ENCODE results near the gene CCBE1.

CCBE1 gene

DNA sequence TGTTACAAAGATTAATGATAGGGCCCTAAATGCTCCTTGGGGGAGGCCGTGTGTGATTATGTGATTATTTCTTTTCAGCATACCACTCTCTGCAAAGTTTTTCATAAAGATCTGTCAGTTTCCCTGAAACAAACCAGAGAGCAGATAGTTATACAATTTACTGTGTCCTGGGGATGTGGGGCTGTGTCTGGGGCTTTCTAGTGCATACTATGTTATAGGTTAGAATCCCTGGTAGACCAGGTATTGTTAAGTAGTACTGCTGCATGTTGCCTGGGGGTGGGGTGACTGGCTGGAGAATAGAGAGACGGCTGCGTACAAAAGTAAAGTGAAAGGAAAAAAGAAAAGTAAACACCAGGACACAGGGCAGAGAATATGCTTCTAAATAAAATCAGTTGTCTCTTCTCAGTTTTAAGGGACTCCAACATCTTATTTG lies 3.3 kb upstream of the CCBE1 start:
- Histone ChIP-seq H3K27me3 (ENCODE audit: control insufficient read depth, insufficient read depth, low read length) (peaks cover 15% of the 10 kb centered on the region; the same call in 1 of the 2 replicates), H3K4me1 (ENCODE audit: control insufficient read depth, insufficient read depth, low read length) (peaks cover 3% of the 10 kb centered on the region; the same call in 1 of the 2 replicates), H3K27ac (ENCODE audit: low read length) (no peak overlapping the region), H3K9me3 (ENCODE audit: control insufficient read depth, insufficient read depth, low read length) (no peaks in the 10 kb centered on the region), H3K4me3 (ENCODE audit: low read length) (no peak overlapping the region), H3K36me3 (ENCODE audit: control insufficient read depth, insufficient read depth, low read length) (no peaks in the 10 kb centered on the region)
- WGBS (ENCODE audit: insufficient coverage, insufficient read length), result no CpG with 5 or more reads among the region's 3 CpGs
- DNase-seq (ENCODE audit: low read depth, low spot score), result no peak

DNA sequence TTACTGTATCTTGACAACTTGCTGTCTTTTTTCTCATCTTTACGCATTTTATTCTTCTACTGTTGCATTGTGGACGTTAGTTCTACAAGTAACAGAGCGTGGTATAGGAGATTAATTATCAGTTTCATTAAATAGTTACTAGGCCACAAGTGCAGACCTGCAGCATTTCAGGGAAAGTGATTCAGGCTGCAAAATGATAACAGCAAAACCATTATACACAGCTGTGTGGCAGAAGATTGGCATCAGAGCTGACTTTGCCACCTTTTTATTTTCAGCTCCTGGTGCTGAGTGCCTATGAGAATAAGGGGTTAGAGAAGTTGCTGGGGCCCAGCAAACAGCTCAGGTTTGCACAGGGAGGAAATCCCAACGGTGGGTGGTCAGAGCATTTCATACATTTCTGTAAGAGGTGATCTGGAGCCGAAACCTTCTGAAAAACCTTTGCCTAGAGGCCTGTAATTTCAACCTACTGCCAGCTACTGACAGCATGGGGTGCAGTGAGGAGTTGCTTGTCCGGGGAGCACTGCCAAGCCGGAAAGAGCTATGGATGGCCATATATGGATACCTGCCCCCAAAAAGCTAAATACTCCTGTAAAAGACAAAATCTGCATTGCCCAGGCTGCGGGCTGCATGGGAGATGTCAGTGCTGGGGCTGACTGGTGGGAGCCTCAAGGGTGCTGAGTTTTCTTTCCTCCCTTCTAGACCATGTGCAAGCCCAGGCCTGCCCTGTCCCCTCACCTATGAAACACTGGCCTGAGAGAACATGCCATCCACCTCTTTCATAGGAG lies 2.7 kb upstream of the CCBE1 start:
- H3K27me3 ChIP-seq (ENCODE audit: control insufficient read depth, insufficient read depth, low read length), result peaks cover 21% of the 10 kb centered on the region; the same call in 1 of the 2 replicates
- no CpG with 5 or more reads among the region's 8 CpGs for WGBS (ENCODE audit: insufficient coverage, insufficient read length)
- no peaks in the 10 kb centered on the region for H3K36me3 ChIP-seq (ENCODE audit: control insufficient read depth, insufficient read depth, low read length)
- H3K4me3 ChIP-seq (ENCODE audit: low read length), result no peak overlapping the region
- H3K27ac ChIP-seq (ENCODE audit: low read length), result no peak overlapping the region
- DNase-seq (ENCODE audit: low read depth, low spot score), result no peak
- H3K4me1 ChIP-seq (ENCODE audit: control insufficient read depth, insufficient read depth, low read length), result peaks cover 5% of the 10 kb centered on the region; the same call in 1 of the 2 replicates
- no peaks in the 10 kb centered on the region for H3K9me3 ChIP-seq (ENCODE audit: control insufficient read depth, insufficient read depth, low read length)

DNA sequence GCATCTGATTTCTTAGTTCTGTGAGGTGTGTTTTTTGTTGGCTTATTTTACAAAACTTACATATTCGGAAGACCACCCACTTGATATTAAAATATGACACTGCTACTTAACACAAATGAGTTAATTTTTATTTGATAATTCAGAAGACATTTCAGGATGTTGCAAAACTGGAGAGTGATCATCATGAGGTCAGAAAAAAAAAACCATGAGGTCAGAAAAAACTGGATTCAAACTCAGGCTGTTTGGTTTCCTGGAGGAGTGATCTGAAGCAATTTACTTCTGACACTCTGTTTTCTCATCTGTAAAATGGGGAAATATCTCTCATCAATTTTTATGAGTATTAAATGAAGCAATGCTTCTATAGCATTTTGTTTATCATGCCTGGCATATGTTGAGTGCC lies 1.8 kb upstream of the CCBE1 start:
- Histone ChIP-seq H3K27ac (ENCODE audit: low read length) (no peak overlapping the region), H3K4me1 (ENCODE audit: control insufficient read depth, insufficient read depth, low read length) (peaks cover 5% of the 10 kb centered on the region; the same call in 1 of the 2 replicates), H3K27me3 (ENCODE audit: control insufficient read depth, insufficient read depth, low read length) (peaks cover 25% of the 10 kb centered on the region; the same call in 1 of the 2 replicates), H3K4me3 (ENCODE audit: low read length) (no peak overlapping the region), H3K9me3 (ENCODE audit: control insufficient read depth, insufficient read depth, low read length) (no peaks in the 10 kb centered on the region), H3K36me3 (ENCODE audit: control insufficient read depth, insufficient read depth, low read length) (no peaks in the 10 kb centered on the region)
- no peak for DNase-seq (ENCODE audit: low read depth, low spot score)
- WGBS (ENCODE audit: insufficient coverage, insufficient read length), result no CpG with 5 or more reads among the region's 1 CpG

DNA sequence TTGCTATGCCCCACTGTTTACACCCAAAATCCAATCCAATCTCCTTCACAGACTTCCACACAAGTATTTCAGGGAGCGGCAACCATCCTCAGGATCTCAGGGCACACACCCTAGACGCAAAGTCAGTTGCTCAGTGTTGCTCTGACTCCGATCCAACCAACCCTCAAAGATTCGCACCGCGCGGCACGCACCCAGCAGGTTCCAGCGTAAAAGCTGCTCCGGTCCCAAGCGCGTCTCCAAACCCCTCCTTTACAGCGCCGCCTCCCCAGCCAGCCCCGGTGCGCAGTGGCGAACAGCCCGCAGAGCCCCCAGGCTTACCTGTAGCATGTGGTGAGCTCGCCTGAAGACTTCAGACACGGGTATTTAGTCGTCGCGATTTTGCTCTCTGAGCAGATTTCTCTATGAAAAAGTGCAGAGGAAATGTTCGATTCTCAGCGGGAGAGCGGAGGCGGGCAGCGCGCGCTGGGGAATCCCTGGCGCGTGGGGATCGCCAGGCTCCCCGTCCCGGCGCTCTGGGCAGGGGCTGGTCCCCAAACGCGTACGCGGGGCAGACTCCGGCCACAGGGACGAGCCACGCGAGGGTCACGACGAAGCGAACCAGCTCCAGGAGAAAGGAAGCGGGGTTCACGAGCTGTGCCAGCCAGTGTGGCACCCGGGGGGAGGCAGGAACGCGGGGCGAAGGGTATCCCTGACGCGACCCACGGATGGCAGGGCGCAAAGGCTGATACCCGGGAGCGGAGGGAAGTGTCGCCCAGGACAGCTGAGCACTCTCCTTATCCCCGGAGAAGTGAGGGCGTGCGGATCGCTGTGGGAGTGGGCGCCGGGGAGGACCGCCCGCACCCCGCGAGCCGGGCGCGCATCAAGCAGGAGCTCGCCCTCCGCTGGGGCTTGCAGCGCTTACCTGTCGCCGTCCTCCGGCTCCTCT lies 650 bp downstream of the CCBE1 start:
- Histone ChIP-seq H3K27ac (ENCODE audit: low read length) (no peak overlapping the region), H3K4me1 (ENCODE audit: control insufficient read depth, insufficient read depth, low read length) (peaks cover 5% of the 10 kb centered on the region; the same call in 1 of the 2 replicates), H3K4me3 (ENCODE audit: low read length) (peak overlapping the region; percentile 44; the same call in 1 of the 2 replicates), H3K27me3 (ENCODE audit: control insufficient read depth, insufficient read depth, low read length) (peaks cover 25% of the 10 kb centered on the region; the same call in 1 of the 2 replicates), H3K9me3 (ENCODE audit: control insufficient read depth, insufficient read depth, low read length) (no peaks in the 10 kb centered on the region), H3K36me3 (ENCODE audit: control insufficient read depth, insufficient read depth, low read length) (no peaks in the 10 kb centered on the region)
- no CpG with 5 or more reads among the region's 79 CpGs for WGBS (ENCODE audit: insufficient coverage, insufficient read length)
- no peak for DNase-seq (ENCODE audit: low read depth, low spot score)

DNA sequence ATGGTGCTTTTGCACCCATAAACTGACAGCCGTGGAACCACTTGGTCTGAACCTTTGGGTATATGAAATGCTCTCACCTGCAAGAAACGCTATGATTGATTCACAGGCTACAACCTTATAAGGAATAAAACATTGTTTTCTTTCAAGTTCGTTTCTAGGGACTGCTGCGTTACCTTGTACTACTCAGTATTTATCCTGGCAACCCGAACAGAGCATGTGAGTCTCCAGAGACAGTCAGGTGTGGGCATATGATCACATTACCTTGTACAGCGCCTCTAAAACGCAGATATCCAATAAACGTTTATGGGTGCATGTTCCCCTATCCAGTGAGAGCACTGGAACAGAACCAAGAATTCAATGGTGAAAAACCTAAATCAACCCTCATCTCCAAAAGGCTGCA lies 1.7 kb downstream of the CCBE1 start:
- Histone ChIP-seq H3K36me3 (ENCODE audit: control insufficient read depth, insufficient read depth, low read length) (no peaks in the 10 kb centered on the region), H3K27me3 (ENCODE audit: control insufficient read depth, insufficient read depth, low read length) (peaks cover 25% of the 10 kb centered on the region; the same call in 1 of the 2 replicates), H3K4me1 (ENCODE audit: control insufficient read depth, insufficient read depth, low read length) (peaks cover 5% of the 10 kb centered on the region; the same call in 1 of the 2 replicates), H3K9me3 (ENCODE audit: control insufficient read depth, insufficient read depth, low read length) (no peaks in the 10 kb centered on the region), H3K4me3 (ENCODE audit: low read length) (no peak overlapping the region), H3K27ac (ENCODE audit: low read length) (no peak overlapping the region)
- no CpG with 5 or more reads among the region's 8 CpGs for WGBS (ENCODE audit: insufficient coverage, insufficient read length)
- DNase-seq (ENCODE audit: low read depth, low spot score), result no peak

DNA sequence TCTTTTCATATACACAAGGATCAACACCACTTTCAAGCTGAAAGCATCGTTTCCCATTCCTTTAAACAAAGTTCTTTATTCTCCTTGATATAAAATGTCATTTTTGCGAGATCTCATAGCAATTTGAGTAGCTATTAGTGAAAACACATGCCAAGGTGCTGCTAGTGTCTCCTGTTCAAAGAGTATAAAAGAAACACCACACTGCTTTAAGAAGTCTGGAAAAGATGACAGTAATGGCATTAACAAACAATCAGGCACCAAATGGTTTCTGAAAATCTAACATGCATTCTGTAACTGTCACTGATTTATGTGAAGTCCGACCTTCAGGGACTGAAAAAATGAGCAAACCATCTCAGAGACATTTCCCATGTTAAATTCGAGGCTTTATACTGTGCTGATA lies 2.4 kb downstream of the CCBE1 start:
- no peak for DNase-seq (ENCODE audit: low read depth, low spot score)
- Histone ChIP-seq H3K27ac (ENCODE audit: low read length) (no peak overlapping the region), H3K9me3 (ENCODE audit: control insufficient read depth, insufficient read depth, low read length) (no peaks in the 10 kb centered on the region), H3K4me1 (ENCODE audit: control insufficient read depth, insufficient read depth, low read length) (peaks cover 3% of the 10 kb centered on the region; the same call in 1 of the 2 replicates), H3K36me3 (ENCODE audit: control insufficient read depth, insufficient read depth, low read length) (no peaks in the 10 kb centered on the region), H3K27me3 (ENCODE audit: control insufficient read depth, insufficient read depth, low read length) (peaks cover 25% of the 10 kb centered on the region; the same call in 1 of the 2 replicates), H3K4me3 (ENCODE audit: low read length) (no peak overlapping the region)
- no CpG with 5 or more reads among the region's 4 CpGs for WGBS (ENCODE audit: insufficient coverage, insufficient read length)

DNA sequence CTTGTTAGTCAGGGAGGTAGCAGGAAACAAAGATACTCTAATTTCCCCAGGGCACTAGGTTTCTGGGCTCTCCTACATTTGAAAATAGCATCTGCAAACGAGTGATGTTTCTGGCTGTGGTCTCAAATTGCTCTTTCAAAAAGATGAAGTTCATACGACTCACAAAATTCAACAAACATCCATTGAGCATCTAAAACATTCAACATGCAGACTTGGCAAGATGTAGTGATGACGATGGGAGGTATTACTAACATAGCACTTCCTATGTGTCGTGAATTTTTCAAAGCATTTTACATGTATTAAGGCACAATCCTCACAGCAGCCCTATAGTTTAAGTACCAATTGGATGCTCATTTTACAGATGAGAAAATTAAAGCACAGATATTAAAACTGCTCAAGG lies 5.2 kb downstream of the CCBE1 start:
- DNase-seq (ENCODE audit: low read depth, low spot score), result no peak
- H3K27me3 ChIP-seq (ENCODE audit: control insufficient read depth, insufficient read depth, low read length), result peaks cover 22% of the 10 kb centered on the region; the same call in 1 of the 2 replicates
- no peak overlapping the region for H3K4me3 ChIP-seq (ENCODE audit: low read length)
- peaks cover 10% of the 10 kb centered on the region; the same call in 1 of the 2 replicates for H3K4me1 ChIP-seq (ENCODE audit: control insufficient read depth, insufficient read depth, low read length)
- no peaks in the 10 kb centered on the region for H3K36me3 ChIP-seq (ENCODE audit: control insufficient read depth, insufficient read depth, low read length)
- H3K27ac ChIP-seq (ENCODE audit: low read length), result no peak overlapping the region
- H3K9me3 ChIP-seq (ENCODE audit: control insufficient read depth, insufficient read depth, low read length), result no peaks in the 10 kb centered on the region
- no CpG with 5 or more reads among the region's 4 CpGs for WGBS (ENCODE audit: insufficient coverage, insufficient read length)

DNA sequence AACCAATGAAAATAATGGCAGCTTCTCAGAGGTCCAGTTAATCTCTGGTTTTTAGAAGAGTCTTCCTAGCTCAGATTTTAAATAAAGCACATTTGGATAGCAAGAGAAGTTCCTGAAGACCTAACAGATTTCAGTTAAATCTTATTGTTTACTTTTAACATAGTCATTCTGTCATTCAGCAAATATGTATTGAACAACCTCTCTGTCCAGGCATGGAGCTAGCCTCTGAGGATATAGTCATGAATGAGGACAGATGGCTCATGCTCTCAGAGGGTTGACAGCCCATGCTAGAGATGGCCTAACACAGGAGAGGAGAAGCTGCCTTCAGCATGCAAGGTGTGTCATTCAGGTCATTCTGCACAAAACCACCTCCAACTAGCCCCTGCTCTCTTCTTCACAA lies 6.2 kb downstream of the CCBE1 start:
- H3K27ac ChIP-seq (ENCODE audit: low read length), result no peak overlapping the region
- DNase-seq (ENCODE audit: low read depth, low spot score), result no peak
- peaks cover 14% of the 10 kb centered on the region; the same call in 1 of the 2 replicates for H3K27me3 ChIP-seq (ENCODE audit: control insufficient read depth, insufficient read depth, low read length)
- peaks cover 10% of the 10 kb centered on the region; the same call in 1 of the 2 replicates for H3K4me1 ChIP-seq (ENCODE audit: control insufficient read depth, insufficient read depth, low read length)
- H3K36me3 ChIP-seq (ENCODE audit: control insufficient read depth, insufficient read depth, low read length), result no peaks in the 10 kb centered on the region
- no peak overlapping the region for H3K4me3 ChIP-seq (ENCODE audit: low read length)
- no peaks in the 10 kb centered on the region for H3K9me3 ChIP-seq (ENCODE audit: control insufficient read depth, insufficient read depth, low read length)

DNA sequence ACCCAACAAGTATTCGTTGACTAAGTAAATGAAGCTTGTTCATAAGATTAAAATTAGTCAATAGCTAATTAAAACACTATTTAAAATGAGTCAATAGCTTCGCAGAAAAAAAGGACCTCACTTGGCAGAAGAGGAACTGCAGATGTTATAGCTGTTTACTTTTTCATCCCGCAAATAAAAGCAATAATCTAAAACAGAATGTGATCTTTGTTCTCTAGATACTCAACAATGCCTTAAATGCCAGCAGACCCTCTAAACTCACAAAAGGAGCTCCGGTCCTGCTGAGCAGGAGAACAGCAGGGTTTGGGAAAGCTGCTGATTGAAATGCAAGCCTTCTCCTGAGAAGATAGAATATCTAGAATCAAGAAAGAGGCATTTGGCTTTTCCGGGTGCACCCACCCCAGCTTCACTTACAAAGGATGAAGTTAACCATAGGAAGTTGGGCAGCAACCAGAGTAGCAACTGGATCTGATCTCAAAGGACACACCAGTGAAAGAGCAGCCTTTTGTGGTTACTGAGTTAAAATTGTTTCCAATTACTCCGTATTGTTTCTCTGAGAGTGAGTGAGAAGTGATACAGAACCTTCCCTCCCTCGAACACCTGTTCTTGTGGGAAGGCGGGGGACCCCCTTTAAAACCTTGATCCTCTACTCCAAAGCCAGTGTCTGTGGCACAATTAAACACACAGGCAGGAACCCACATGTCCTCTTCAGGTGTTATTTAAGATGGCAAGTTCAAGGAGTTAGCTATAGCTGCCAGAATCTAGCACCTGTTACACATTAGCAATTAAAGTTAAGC lies 6.8 kb downstream of the CCBE1 start:
- peaks cover 8% of the 10 kb centered on the region for H3K27me3 ChIP-seq (ENCODE audit: control insufficient read depth, insufficient read depth, low read length)
- H3K4me3 ChIP-seq (ENCODE audit: low read length), result no peak overlapping the region
- H3K36me3 ChIP-seq (ENCODE audit: control insufficient read depth, insufficient read depth, low read length), result no peaks in the 10 kb centered on the region
- H3K4me1 ChIP-seq (ENCODE audit: control insufficient read depth, insufficient read depth, low read length), result peaks cover 10% of the 10 kb centered on the region; the same call in 1 of the 2 replicates
- WGBS (ENCODE audit: insufficient coverage, insufficient read length), result no CpG with 5 or more reads among the region's 8 CpGs
- no peak overlapping the region for H3K27ac ChIP-seq (ENCODE audit: low read length)
- no peak for DNase-seq (ENCODE audit: low read depth, low spot score)
- no peaks in the 10 kb centered on the region for H3K9me3 ChIP-seq (ENCODE audit: control insufficient read depth, insufficient read depth, low read length)
